Skeletal muscle cell (primary cell): ENCODE measurements around the gene CAMK2B.

Experiments used
- DNase-seq: peaks from one replicate; pipeline ENCODE4 v3.0.0-alpha.2; 2010; ENCODE audit warnings: low read depth
- H3K4me3 ChIP-seq: 2 replicates; pipeline ENCODE4 v1.5.1; 2011; ENCODE audit warnings: low read depth, mild to moderate bottlenecking, control low read depth, low read length, moderate library complexity

CAMK2B gene

DNA sequence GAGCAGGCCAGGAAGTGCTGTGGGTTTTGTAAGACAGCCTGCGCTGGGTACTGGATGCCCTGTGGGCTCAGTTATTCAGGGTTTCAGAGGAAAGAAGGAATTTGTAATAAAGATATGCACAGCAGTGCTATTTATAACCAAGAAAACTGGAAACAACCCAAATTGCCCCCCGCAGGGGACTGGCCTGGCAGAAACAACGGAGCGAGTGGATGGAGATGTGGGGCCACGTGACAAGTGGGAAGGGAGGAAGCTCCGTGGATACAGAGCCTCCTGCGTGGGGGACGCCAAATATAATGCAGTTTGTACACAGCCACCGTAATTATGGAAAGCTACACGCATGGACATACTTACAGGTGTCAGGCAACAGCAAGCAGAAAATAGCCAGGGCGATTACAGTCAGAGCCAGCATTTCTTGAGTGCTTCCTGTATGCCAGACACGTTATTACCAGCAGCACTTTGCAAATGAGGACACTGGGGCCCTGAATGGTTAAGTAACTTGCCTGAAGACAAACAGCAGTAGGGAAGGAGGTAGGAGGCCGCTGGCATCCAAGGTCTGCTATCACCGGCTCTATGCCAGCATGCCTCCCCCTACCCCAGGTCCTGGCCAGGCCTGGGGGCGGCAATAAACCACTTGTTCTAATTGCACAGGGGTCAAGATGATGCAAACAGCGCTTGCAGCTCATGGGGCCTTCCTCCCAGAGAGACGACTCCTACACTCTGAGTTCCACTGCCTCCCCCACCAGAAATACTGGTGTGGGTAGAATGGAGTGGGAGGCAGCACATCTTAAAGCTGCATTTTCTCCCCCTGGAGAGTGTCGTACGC lies 8.7 kb upstream of the CAMK2B start:
- no peak overlapping the region for H3K4me3 ChIP-seq
- DNase-seq: no peak

DNA sequence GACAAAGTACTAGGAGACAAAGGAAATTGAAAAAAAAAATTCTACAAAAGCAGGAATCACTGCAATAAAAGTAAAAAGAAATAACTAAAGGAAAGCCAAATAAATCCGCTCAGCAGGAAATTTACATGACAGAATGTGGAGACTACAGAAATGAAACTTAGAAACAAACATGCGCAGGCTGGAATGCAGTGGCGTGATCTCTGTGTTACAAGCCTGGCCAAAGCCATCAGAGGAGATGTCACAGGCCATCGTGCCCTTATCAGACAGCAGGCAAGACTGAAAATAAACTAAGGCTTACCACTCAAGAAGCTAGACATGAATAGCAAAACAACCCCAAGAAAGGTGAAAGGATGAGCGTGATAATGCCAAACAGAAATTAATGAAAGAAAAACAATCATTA lies 6.3 kb upstream of the CAMK2B start:
- DNase-seq: no peak
- H3K4me3 ChIP-seq: no peak overlapping the region

DNA sequence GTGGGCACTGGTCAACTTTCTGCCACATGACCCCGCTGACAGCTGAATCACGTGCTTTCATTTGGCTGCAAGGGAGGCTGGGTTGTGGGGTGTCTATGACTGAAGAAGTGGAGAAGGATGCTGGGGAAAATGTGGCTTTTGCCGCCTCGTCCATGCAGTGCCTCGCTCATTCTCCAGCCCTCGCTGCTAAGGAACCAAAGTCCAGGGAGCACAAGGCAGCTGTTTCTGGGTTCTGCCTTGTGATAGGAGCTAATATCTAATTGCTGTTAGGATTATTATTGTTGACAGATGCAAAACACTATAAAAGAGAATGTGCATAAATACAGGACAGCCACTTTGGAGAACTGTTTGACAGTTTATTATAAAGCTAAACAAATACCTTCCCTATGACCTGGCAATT lies 4.9 kb upstream of the CAMK2B start:
- no peak for DNase-seq

DNA sequence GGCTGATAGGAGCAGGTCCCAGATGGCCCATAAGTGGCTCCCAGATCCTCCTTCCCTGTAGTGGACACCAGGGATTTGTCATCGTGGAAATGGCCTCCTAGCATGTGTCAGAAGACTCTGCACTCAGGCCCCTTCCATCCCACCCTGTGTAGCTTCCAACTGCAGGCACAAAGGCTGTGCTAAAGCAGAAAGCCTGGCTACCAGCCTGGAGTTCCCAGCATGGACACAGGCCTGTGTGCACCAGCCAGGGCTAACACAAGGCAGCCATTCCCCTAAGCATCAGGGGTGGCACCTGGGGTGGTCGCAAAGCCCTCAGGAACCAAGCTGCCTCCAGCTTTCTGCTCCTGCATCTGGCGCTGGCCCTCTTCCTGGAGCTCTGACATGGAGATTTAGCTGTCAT lies 4.5 kb upstream of the CAMK2B start:
- H3K4me3 ChIP-seq: no peak overlapping the region
- no peak for DNase-seq

More for the DNA sequence above, 4.9 kb upstream of the CAMK2B start:
- no peak overlapping the region for H3K4me3 ChIP-seq

DNA sequence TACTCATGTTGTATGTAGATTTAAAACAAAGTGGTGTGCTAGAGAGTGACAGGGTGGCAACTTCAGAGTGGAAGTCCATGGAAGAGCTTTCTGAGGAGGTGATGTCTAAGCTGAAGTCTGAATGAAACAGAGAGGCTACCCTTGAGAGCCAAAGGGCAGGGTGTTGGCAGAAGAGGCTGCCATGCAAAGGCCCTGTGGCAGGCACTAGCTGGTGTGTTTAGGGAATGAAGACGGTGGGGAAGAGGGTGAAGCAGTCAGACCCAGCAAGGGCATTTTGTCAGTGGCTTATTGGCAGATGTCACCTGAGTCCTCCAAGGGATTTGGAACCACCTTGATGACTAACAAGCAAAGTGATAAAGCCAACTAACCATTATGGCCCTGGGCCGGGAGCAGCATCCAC lies 3.7 kb upstream of the CAMK2B start:
- no peak for DNase-seq
- H3K4me3 ChIP-seq: no peak overlapping the region

DNA sequence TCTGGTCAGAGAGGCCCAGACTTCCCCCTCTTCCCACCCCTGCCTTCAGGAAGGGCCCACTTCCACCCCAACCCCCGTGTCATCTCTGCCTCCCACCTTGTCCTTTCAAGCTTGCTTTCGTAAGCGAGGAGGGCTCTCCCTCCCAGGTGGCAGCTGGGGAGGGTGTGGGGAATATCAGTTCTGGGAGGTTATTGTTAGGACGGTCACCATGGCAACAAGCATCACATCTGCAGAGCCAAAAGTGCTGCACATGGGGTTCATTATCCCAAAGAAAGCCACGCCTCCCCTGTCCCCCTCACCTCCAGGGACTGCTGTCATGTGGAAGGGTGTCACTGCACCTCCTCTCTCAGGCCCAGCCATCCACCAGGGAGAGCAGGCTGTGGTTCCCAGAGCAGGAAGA lies 2.6 kb upstream of the CAMK2B start:
- DNase-seq: no peak

DNA sequence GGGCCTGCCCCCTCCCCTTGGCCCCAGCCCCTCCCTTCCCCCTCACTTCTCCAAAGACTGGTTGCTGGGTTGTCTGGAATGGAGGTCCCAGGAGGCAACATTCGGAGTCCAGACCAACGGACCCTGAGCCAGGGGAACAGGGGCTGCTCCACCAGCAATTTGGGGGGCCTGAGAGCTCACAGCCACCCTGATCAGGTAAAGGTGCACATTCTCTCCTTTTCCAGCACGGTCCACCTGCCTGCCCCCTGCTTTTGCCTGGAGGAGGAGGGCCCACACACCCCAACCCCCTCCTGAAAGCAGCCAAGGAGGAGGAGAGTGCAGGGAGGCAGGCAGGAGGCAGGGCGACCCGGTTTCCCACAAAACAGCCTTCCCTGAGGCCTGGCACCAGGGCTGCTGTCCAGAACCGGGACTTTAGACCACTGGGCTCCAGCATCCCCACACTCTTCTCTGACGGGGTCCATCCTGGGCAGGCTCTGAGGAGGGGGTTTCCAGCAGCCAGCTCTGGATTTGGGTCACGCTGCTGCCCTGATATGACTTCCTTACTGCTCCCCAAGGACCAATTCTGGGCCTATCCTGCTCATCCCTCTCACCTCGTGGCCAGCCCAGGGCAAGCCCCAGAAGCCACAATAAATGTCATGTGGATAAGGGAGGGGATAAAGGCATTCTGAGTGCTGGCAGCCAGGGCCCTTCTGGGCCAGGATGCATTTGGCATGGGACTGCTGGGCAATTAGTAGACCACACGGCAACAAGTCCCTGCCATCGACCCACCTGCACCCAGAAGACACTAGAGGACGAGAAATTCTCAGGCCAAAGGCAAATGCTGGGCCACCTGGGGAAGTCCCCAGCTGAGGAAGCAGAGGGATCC lies 1.1 kb upstream of the CAMK2B start:
- no peak for DNase-seq
- H3K4me3 ChIP-seq: no peak overlapping the region

More for the DNA sequence above, 2.6 kb upstream of the CAMK2B start:
- H3K4me3 ChIP-seq: no peak overlapping the region

DNA sequence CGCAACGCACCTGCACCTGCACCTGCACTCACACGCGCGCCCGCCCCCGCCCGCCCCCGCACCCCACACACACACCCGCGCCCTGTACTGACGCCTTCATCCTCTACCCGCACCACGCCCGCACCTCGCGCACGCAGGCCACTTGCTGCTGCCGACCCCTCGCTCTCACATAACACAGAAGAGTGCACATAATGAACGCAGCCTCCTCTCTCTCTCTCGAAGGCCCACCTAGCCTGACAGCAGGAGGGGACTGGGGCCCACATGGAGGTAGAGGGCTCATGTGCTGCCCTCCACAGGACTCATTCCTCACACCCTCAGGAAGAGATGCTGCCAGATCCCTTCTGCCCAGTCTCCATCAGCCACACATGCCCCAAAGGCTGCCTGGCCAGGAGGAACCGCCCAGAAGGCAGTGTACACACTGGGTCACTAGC lies 432 bp upstream of the CAMK2B start:
- no peak for DNase-seq
- no peak overlapping the region for H3K4me3 ChIP-seq

DNA sequence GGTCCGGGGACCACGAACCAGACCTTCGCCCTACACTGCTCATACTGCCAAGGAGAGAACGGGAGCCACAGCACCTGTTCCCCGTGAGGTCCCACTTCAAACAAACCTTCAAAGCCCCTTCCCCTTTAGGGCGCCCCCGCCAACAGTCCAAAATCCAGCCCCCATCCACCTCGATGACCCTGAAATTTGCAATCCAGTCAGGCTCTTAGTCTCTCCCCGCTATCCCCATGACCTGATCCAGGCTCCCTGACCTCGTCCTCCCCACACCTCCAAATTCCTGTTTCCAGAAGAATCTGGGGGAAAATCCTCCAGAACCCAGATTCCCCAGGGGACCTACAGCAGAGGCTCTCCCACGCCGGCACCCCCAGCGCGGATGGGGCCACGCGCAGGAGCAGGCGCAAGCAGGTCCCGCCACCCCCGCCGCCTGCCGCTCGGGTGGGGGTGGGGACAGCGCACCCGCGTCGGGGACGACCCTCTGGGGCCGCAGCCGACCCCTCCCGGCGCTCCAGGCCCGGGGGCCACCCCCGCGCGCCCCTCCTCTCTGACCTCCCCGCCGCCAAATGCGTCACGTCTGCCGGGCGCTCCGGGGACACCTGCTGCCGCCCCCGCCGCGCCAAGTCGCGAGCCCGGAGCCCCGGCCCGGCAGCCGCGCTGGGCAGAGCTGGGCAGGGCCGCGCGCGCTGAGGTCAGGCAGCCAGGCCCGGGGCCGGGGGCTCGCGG lies 753 bp downstream of the CAMK2B start:
- no peak for DNase-seq
- H3K4me3 ChIP-seq: no peak overlapping the region

DNA sequence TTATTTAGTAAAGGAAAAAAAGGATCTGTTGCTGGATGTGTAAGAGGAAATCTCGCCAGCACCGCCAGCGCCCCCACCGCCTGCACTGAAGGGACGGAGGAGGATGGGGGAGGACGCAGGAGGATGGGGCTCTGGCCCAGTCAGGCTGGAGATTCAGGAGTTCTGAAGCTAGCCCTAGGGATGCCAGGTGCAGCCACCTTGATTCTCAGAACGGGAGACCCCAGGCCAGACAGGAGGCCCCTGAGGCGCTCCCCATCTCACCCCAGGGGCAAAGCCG lies 1.3 kb downstream of the CAMK2B start:
- no peak overlapping the region for H3K4me3 ChIP-seq
- DNase-seq: no peak

DNA sequence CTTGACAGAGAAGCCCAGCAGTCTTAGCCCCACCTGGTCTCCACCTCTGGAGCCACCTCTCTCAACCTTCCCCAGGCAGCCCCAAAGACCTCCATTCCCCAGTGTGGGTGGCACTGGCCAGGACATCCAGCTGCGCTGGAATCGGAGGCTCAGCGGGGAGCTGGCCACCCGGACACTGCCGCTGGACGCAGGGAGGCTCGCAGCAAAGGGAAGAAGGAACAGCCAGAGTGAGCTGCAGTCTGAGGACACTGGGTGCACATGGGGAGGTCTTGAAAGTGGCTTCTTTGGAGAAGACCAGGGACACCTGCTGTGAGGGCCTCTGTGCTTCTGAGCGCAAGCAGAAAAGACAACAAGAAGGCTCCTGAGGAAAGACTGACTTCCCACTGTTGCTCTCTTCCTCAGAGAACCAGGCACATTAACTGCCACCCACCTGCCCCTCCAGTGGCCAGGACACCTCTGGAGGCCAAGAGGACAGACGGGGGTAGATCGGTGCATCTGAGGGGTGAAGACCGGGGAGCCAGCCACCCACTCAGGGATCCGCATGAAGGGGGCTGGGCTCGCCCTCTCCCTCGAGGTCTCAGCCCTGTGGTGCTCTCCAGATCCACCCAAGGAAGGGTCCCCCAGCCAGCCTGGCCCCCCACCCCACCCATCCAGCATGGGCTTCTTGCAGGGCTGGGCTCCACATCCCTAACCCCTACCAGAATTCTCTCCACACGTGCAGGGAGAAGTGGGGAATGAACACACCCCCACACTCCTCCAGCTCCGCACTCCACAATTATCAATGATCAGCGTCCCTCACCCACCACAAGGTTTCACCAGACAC lies 1.8 kb downstream of the CAMK2B start:
- DNase-seq: no peak
- no peak overlapping the region for H3K4me3 ChIP-seq

DNA sequence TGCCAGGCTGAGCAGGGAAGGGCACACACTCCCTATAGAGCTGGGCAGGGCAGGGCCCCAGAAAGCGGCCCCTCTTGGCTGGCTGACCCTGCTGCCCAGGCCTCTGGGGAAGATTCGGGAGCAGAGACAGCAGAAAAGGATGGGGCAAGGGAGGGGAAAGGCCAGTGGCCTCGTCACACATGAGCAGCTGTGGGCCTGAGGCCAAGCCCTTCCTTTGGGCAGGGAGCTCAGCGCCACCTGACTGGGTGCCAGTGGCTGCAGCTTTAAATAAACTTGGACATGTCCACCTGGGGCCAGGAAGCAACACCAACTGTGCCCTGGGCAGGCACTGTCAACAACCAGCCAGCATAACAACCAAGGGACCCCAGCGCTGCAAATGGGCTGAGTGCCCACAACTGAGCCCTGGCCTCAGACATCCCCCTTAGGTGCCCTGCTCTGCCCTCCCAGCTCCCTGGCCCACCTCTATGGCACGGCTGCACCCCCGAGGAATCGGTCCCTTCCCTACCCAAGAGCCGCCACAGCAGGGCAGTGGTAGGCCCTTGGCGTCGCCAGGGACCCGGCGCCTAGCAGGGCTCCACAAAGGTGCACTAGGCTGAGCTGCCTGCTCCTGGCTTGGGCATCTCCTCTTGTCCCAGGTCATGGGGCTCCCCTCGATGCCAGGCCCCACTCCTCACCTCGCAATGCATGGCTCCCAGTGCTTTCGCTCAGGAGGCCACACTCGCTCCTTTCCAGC lies 2.6 kb downstream of the CAMK2B start:
- H3K4me3 ChIP-seq: no peak overlapping the region
- DNase-seq: no peak

DNA sequence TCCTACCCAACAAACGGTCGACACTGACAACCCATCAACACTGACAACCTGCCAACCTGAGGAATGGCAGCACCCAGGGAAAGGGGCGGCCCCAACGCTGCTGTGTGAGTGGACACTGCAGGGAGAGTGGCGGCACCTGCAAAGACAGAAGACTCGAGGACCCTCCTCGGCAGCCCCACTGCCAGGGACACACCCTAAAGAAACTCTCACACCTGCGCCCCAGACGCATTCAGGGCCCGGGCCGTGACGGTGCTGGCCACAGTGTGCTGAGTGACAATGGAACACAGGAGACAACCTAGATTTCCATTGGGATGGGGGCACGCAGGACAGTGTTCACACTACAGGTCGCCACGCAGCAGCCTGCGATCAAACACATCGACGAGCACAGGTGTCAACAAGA lies 3.6 kb downstream of the CAMK2B start:
- DNase-seq: no peak

DNA sequence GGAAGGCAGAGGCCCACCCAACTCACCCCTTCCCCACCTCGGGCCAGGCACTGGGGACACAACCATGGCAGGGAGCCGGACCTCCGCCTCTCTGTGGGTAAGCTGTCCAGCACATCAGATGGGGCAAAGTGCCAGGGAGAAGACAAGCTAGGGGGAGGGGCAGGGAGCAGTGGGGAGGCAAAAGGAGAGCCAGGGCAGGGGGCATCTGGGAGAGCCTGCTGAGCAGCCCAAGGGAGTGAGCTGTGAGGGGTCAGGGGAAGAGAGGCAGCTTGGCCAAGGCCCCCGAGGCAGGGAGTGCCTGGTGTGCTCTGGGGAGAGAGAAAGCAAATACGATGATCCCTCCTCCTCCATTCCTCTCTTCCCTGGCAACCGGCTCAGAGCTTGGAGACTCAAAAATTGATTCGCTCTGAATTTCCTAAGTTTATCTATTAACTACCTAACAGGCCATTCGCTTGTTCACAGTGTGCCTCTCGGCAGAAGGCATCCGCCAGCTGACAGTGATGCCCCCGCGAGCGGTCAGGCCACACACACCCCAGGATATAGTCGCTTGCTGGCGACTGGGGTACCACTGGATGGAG lies 4.5 kb downstream of the CAMK2B start:
- DNase-seq: no peak

More for the DNA sequence above, 3.6 kb downstream of the CAMK2B start:
- H3K4me3 ChIP-seq: no peak overlapping the region

DNA sequence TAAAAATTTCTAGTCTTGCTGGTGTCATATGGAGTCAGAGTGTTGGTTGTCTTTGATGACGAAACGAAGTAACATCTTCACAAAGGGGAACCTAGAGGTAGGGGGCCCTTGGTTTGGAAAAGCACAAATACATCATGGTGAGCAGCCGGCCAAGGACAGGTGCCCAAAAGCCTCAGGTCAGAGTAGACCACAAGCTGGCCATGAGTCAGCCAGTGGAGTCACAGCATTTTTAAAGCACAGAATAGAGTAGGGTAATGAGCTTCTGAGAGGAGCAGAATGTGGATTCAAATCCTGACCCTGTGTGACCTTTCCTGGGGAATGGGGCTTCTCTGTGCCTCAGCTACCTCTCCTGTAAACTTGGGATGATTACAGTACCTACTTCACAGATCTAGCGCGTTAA lies 5.3 kb downstream of the CAMK2B start:
- DNase-seq: no peak
- no peak overlapping the region for H3K4me3 ChIP-seq

More for the DNA sequence above, 4.5 kb downstream of the CAMK2B start:
- H3K4me3 ChIP-seq: no peak overlapping the region

DNA sequence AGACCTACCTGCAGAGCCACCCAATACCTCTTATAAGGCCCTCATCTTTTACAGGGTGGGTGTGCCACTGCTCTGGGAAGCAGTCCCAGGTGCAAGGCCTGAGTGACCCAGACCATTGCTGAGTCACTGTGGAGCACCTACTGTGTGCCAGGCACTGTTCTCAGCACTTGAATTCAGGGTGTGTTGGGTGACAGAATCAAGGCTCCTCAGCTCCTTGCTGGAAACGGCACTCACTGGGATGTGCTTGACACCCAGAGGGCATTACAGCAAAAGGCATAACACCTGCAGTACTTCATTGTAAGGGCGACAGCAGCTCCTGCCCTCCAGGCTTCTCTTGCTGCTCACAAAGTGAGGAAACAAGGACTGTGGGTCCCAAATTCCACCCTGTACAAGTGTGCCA lies 7.1 kb downstream of the CAMK2B start:
- no peak overlapping the region for H3K4me3 ChIP-seq
- no peak for DNase-seq

DNA sequence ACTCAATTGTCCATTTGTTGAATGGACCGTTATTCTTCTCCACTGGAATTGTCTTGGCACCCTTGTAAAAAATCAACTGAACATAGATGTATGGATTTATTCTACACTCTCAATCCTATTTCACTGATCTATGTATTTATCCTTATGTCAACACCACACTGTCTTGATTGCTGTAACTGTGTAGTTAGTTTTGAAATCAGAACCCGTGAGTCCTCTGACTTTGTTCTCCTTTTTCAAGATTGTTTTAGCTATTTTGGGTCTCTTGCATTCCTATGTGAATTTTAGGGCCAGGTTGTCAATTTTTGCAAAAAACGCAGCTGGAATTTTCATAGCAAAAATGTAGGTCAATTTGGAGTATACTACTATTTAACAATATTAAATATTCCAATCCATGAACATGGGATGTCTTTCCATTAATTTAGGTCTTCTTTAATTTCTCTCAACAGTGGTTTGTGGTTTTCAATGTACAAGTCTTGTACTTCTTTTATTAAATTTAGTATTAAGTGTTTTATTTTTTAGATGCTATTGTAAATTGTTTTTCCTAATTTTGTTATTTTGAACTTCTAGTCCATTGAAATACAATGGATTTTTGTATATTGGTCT lies 10.0 kb downstream of the CAMK2B start:
- no peak overlapping the region for H3K4me3 ChIP-seq
- DNase-seq: no peak

DNA sequence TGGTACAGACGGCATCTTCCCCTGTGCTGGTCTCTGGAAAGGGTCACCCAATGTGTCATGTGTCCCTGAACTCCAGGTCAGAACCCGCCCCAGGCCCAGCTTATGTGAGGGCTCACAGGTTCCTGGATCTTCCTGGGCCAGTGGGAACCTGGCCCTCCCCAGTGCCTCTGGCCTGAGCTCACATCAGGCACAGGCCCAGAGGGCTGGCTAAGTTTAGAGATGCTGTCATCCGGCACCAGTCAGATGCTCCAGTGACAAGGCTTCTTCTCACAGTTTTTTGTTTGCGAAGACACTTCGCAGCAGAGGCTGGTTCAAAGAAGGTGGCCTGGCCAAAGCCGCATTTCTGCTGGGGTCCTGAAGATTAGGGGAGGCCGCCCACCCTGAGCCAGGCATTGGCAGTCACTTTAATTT lies 11.8 kb downstream of the CAMK2B start:
- no peak for DNase-seq
- no peak overlapping the region for H3K4me3 ChIP-seq
